Measurements from ENCODE around the gene ZNF598.

DNA sequence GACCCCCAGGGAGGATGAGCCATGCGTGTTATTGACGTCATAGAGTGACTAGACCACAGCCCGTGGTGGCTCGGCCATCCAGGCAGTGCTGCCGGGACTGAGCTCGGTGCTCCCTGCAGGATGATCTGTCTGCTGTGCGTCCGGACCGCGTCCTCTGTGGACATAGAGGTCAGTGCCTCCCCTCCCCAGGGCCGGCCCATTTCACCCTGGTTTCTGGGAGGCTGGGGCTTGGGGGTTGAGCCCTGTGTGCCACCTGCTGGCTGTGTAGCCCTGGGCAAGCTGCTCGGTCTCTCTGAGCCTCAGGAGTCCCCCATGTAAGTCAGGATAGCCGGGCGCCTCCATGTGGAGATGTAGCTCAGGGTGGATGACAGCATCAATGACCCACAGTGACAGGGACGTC, 46.5 kb upstream of the ZNF598 start:
- TF ChIP-seq, protein P1, sequence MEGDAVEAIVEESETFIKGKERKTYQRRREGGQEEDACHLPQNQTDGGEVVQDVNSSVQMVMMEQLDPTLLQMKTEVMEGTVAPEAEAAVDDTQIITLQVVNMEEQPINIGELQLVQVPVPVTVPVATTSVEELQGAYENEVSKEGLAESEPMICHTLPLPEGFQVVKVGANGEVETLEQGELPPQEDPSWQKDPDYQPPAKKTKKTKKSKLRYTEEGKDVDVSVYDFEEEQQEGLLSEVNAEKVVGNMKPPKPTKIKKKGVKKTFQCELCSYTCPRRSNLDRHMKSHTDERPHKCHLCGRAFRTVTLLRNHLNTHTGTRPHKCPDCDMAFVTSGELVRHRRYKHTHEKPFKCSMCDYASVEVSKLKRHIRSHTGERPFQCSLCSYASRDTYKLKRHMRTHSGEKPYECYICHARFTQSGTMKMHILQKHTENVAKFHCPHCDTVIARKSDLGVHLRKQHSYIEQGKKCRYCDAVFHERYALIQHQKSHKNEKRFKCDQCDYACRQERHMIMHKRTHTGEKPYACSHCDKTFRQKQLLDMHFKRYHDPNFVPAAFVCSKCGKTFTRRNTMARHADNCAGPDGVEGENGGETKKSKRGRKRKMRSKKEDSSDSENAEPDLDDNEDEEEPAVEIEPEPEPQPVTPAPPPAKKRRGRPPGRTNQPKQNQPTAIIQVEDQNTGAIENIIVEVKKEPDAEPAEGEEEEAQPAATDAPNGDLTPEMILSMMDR (IDR thresholded peaks at IDR 0.05; ENCODE audit: low read depth, low read length, poor library complexity, severe bottlenecking): no peak
- TF ChIP-seq EZH2phosphoT487 (IDR thresholded peaks at IDR 0.05; ENCODE audit: borderline replicate concordance, low read length): no peak
